SK-N-MC (cell line): ENCODE data around the gene ORMDL2.
"Not testable (repeated sequence)": the region's sequence is repeated elsewhere in the genome, so short reads cannot be mapped to it uniquely, and the experiment has no call there.

Source experiments
- DNase-seq: peaks from one replicate; pipeline ENCODE4 v3.0.0-alpha.2; 2011; ENCODE audit warnings: low read depth, low spot score
- H3K27ac ChIP-seq: fragments of 200-600 bp; sonication (generic); 2 replicates; pipeline ENCODE4 v1.5.1; 2016; ENCODE audit warnings: mixed run types
- H3K36me3 ChIP-seq: fragments of 200-600 bp; sonication (generic); 2 replicates; pipeline ENCODE4 v1.6.1; 2017; ENCODE audit warnings: antibody characterized with exemption, low read length, mixed read lengths; ENCODE audit not compliant: insufficient read depth
- H3K4me3 ChIP-seq: fragments of 200-600 bp; sonication (generic); 2 replicates; pipeline ENCODE4 v1.5.1; 2016
- H3K9ac ChIP-seq: fragments of 200-600 bp; sonication (generic); 2 replicates; pipeline ENCODE4 v1.8.0; 2017; ENCODE audit warnings: mixed run types, mixed read lengths; ENCODE audit not compliant: insufficient read length
- H3K9me3 ChIP-seq: fragments of 200-600 bp; sonication (generic); 2 replicates; pipeline ENCODE4 v1.6.1; 2017; ENCODE audit warnings: low read depth, mild to moderate bottlenecking, antibody characterized with exemption, low read length, moderate library complexity, mixed read lengths
- EZH2 ChIP-seq: fragments of 200-600 bp; sonication (generic); IDR thresholded peaks from one replicate; pipeline ENCODE4 v1.6.1; 2017; ENCODE audit warnings: antibody characterized with exemption
- FOXP2 ChIP-seq: optimal IDR thresholded peaks from 2 replicates; pipeline ENCODE3; 2011; ENCODE audit warnings: mild to moderate bottlenecking, moderate library complexity; ENCODE audit not compliant: insufficient read depth; ENCODE audit errors: extremely low read length, control extremely low read depth
- POLR2AphosphoS5 ChIP-seq: IDR thresholded peaks from 2 replicates; pipeline ENCODE4 v1.6.1; 2012; ENCODE audit warnings: mild to moderate bottlenecking, low read depth, low read length, borderline replicate concordance

ORMDL2 gene

DNA sequence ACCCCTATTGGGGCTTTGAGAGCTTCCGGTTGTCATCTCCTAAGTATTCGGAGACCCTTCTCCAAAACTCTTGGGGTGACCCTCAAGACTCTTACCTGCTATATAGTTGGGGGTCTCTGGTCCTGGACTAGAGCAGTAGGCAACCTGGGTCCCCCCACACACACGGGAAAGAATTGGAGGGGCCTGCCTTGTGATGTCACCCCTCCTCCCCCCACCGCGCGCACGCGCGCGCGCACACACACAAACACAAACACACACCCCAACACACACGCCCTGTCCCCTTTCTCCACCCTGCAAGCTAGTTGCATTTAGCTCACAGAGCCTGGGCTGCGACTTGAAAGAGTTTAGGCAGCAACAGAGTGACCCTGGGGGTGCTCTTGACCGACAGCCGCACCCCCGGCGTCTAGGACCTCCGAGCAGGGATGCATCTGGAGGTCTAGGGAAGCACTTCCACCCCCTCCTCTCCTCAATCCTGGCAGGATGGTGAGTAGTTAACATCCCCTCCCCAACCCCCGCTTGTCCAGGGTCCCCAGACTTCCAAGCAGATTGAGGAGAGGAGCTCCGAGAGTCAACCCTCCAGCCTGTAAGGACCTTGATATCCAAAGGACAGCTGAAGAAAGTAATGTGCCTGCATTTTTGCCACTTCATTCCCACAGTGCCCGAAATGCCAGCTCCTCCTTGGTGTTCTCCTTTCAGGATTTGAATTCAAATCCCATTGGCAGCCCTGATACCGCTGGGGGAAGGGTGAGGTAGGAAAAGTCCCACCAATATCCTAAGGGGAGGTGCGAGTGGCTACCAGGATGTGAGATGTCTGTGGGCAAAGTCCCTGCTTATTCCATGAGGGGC lies 13.0 kb downstream of the ORMDL2 start:
- Histone ChIP-seq H3K9ac (peak overlapping the region; percentile 83), H3K4me3 (peak overlapping the region; percentile 91), H3K36me3 (peaks cover 11% of the 10 kb centered on the region; the same call in 1 of the 2 replicates), H3K27ac (peak overlapping the region; percentile 69), H3K9me3 (no peaks in the 10 kb centered on the region)
- DNase-seq, result peak; percentile 32
- TF ChIP-seq POLR2AphosphoS5 (peak; percentile 84), EZH2 (no peak), FOXP2 (no peak)

DNA sequence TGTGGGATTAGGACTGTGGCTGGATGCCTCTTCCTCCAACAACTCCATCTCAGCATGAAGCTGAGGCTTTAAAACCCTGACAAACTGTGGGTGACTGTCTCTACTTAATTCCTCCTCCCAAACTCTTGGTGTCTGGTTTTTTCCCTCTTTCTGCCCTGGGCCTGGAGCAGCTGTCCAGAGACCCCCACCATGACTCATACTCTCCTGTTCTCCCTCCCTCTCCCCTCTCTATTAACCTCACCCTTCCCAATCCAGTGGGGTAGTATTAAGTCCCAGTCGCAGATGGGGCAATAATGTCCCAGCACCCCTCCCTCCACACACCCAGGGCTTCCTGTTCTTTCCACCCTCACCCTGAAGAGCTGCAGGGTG lies 13.6 kb downstream of the ORMDL2 start:
- Histone ChIP-seq H3K9ac (peak overlapping the region; percentile 83), H3K27ac (peak overlapping the region; percentile 42; the same call in 1 of the 2 replicates), H3K4me3 (peak overlapping the region; percentile 91), H3K36me3 (peaks cover 11% of the 10 kb centered on the region; the same call in 1 of the 2 replicates), H3K9me3 (no peaks in the 10 kb centered on the region)
- TF ChIP-seq POLR2AphosphoS5 (no peak), EZH2 (no peak), FOXP2 (no peak)
- DNase-seq, result no peak

DNA sequence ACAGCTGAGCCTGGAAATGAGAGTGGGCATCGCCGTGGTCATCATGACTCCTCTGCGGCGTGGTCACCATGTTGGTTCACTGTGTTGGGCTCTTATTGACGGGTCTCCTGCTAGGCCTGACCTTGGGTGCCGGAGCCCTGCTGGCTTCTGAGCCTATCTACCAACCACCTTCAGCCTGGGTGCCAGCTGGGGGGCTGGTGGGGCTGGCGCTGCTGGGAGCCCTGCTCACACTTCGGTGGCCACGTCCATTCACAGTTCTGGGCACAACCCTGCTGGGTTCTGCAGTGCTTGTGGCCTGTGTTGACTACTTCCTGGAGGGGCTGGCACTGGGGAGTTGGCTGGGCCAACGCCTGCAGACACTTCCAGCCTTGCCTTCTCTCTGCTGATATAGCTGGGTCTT lies 15.2 kb downstream of the ORMDL2 start:
- H3K4me3 ChIP-seq, result no peak overlapping the region
- H3K9ac ChIP-seq, result no peak overlapping the region
- no peaks in the 10 kb centered on the region for H3K9me3 ChIP-seq
- no peak for DNase-seq
- no peak overlapping the region for H3K27ac ChIP-seq
- peaks cover 2% of the 10 kb centered on the region; the same call in 1 of the 2 replicates for H3K36me3 ChIP-seq
- no peak for TF ChIP-seq FOXP2
- no peak for TF ChIP-seq POLR2AphosphoS5
- no peak for TF ChIP-seq EZH2

DNA sequence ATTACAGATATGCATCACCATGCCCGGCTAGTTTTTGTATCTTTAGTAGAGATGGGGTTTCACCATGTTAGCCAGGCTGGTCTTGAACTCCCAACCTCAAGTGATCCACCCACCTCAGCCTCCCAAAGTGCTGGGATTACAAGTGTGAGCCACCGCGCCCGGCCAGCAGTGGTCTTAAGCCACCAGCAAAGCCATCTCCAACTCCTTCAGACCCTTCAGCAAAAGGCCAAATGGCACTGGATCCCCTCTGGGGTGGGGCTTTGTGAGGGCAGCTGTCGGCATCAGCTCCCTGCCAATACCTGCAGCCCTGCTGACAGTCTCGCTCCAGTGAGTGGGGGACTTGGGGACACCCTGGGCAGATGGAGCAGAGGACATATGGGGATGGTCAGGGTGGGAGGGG lies 16.6 kb downstream of the ORMDL2 start:
- H3K4me3 ChIP-seq, H3K27ac ChIP-seq, DNase-seq, H3K36me3 ChIP-seq, H3K9me3 ChIP-seq, H3K9ac ChIP-seq: not testable (repeated sequence)

DNA sequence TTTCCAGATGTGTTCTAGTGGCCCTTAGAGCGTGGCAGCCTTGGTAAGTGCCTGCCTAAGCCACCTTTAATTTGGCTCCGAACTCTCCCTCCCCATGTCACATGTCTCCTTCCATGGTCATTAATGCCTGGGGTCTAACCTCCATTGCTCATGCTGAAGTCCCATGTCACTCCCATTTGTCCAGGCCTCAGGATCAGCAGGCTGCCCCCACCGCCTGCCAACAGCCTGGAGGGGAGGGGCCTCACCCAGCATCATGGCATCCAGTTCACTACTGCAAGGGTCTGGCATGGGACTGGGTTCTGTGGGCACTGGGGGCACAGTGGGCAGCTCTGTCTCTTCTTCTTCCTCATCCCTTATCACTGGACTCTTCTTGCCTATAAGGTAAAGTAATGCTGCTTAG lies 20.5 kb downstream of the ORMDL2 start:
- Histone ChIP-seq H3K27ac (no peak overlapping the region), H3K36me3 (no peaks in the 10 kb centered on the region), H3K9me3 (no peaks in the 10 kb centered on the region), H3K4me3 (no peak overlapping the region), H3K9ac (no peak overlapping the region)
- no peak for TF ChIP-seq POLR2AphosphoS5
- no peak for TF ChIP-seq EZH2
- TF ChIP-seq FOXP2, result no peak
- DNase-seq, result no peak

DNA sequence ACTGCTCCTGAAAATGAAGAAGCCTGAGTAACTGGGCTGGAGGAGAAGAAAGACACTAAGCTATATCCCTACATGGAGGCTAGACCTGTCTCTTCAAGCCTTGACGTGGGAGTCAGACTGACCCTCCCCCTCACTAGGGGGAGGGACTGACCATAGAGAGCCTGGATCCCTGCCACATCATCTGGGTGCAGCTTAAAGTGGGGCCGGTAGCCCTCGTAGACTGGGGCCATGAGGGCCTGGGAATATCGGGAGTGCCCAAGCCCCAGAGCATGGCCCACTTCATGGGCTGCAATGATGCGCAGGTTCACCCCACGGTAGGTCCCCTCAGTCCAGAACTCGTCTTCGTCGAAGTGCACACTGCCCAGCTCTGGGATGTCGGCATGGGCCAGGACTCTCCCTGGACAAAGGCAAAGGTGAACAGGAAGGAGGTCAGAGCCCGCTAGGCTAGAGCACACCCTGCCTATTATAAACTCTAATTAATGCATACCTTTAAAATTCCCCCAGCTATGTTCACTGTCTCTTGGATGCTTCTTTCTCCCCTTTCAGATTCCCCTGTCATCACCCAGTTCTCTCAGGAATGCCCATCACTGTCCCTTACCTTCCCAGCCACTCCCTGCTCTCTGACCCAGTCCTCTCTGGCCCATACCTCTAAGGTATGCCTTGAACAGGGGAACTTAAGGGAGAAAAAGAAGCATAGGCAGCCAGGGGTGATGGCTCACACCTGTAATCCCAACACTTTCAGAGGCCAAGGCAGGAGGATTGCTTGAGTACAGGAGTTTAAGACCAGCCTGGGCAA lies 21.7 kb downstream of the ORMDL2 start:
- no peak for DNase-seq
- no peak overlapping the region for H3K9ac ChIP-seq
- H3K36me3 ChIP-seq, result no peaks in the 10 kb centered on the region
- TF ChIP-seq EZH2 (no peak), FOXP2 (no peak), POLR2AphosphoS5 (no peak)
- no peak overlapping the region for H3K27ac ChIP-seq
- H3K4me3 ChIP-seq, result no peak overlapping the region
- no peaks in the 10 kb centered on the region for H3K9me3 ChIP-seq

DNA sequence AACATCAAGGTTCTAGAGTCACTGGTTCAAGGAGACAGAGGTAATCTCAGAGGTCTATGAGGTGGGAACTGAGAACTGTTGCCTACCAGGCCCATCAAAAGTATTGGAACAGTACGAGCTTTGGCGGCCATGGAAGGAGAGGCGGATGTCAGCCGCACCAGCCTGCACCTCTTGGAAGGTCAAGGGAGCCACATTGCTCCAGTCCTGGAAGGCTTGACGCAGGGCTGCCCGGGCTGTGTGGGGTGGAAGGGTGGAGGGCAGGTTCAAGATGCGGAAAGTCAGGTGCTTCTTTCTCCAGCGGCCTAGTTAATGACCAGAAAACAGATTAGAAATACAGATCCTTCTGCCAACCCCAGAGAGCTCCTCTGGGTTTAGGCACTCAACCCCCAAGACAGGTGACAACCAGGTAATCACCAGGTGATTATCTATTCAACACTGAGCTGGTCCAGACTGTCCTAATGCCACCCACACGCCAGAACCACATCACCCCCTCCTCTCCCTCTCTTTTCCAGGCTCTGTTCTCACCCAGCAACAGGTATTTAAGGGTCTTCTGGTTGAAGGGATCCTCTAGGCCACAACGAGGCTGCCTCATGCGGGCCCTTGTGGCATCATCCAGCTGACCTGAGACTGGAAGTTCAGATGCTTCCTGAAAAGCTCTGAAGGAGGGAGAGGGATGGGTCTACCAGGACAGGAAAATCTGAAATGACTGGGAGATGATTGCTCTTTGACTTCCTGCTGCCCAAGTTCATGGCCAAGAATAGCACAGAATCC lies 22.9 kb downstream of the ORMDL2 start:
- Histone ChIP-seq H3K27ac (no peak overlapping the region), H3K36me3 (no peaks in the 10 kb centered on the region), H3K9me3 (no peaks in the 10 kb centered on the region), H3K9ac (no peak overlapping the region), H3K4me3 (no peak overlapping the region)
- TF ChIP-seq EZH2 (no peak), POLR2AphosphoS5 (no peak), FOXP2 (no peak)
- no peak for DNase-seq
